MM.1S (cell line): ENCODE data around the gene EOMES.

ENCODE experiments used
- DNase-seq: peaks from one replicate; pipeline ENCODE4 v3.0.0-alpha.2; 2015
- H2AFZ ChIP-seq: fragments of 300-600 bp; sonication (generic); 2 replicates; pipeline ENCODE4 v1.6.0; 2016; ENCODE audit warnings: antibody characterized with exemption, low read length
- H3F3A ChIP-seq: fragments of 300-600 bp; sonication (generic); 2 replicates; pipeline ENCODE4 v1.6.1; 2016; ENCODE audit warnings: mild to moderate bottlenecking, antibody characterized with exemption, low read length, moderate library complexity, mixed read lengths; ENCODE audit not compliant: insufficient read depth
- H3K27ac ChIP-seq: fragments of 300-600 bp; sonication (generic); 2 replicates; pipeline ENCODE4 v1.5.1; 2016; ENCODE audit warnings: mild to moderate bottlenecking, low read length
- H3K27me3 ChIP-seq: fragments of 300-600 bp; sonication (generic); replicated peaks from 2 replicates; pipeline ENCODE4 v1.6.0; 2016; ENCODE audit warnings: low read length; ENCODE audit not compliant: insufficient read depth
- H3K36me3 ChIP-seq: fragments of 300-600 bp; sonication (generic); replicated peaks from 2 replicates; pipeline ENCODE4 v1.6.1; 2016; ENCODE audit warnings: mild to moderate bottlenecking, low read length, mixed read lengths; ENCODE audit not compliant: insufficient read depth
- H3K4me1 ChIP-seq: fragments of 300-600 bp; sonication (generic); 2 replicates; pipeline ENCODE4 v1.6.1; 2016; ENCODE audit warnings: low read length, mixed read lengths
- H3K4me2 ChIP-seq: fragments of 300-600 bp; sonication (generic); 2 replicates; pipeline ENCODE4 v1.6.0; 2016; ENCODE audit warnings: low read depth, low read length
- H3K4me3 ChIP-seq: fragments of 300-600 bp; sonication (generic); 2 replicates; pipeline ENCODE4 v1.5.1; 2016; ENCODE audit warnings: low read length, mixed read lengths
- H3K79me2 ChIP-seq: fragments of 300-600 bp; sonication (generic); 2 replicates; pipeline ENCODE4 v1.6.1; 2016; ENCODE audit warnings: mixed run types, low read length, mixed read lengths
- H3K9ac ChIP-seq: fragments of 300-600 bp; sonication (generic); 2 replicates; pipeline ENCODE4 v1.6.1; 2016; ENCODE audit warnings: low read length, mixed read lengths
- H3K9me2 ChIP-seq: fragments of 300-600 bp; sonication (generic); replicated peaks from 2 replicates; pipeline ENCODE4 v1.6.1; 2016; ENCODE audit warnings: mild to moderate bottlenecking, low read length, mixed read lengths; ENCODE audit not compliant: insufficient read depth
- H3K9me3 ChIP-seq: fragments of 300-600 bp; sonication (generic); replicated peaks from 2 replicates; pipeline ENCODE4 v1.6.1; 2016; ENCODE audit warnings: mild to moderate bottlenecking, low read length, mixed read lengths; ENCODE audit not compliant: insufficient read depth
- H4K20me1 ChIP-seq: fragments of 300-600 bp; sonication (generic); 2 replicates; pipeline ENCODE4 v1.6.1; 2016; ENCODE audit warnings: mild to moderate bottlenecking, low read length, moderate library complexity, mixed read lengths; ENCODE audit not compliant: insufficient read depth
- CTCF ChIP-seq: fragments of 300-600 bp; sonication (generic); IDR thresholded peaks from 2 replicates; pipeline ENCODE4 v1.5.1; 2016; ENCODE audit warnings: antibody characterized with exemption, low read length, mixed read lengths
- EZH2 ChIP-seq: fragments of 300-600 bp; sonication (generic); optimal IDR thresholded peaks from 2 replicates; pipeline ENCODE3; 2017; ENCODE audit warnings: low read depth, mild to moderate bottlenecking, antibody characterized with exemption, low read length, mixed read lengths
- EZH2phosphoT487 ChIP-seq: fragments of 300-600 bp; sonication (generic); IDR thresholded peaks from 2 replicates; pipeline ENCODE4 v1.6.1; 2018; ENCODE audit warnings: antibody characterized with exemption, low read length

The EOMES gene

GRCh38 chr3:27723456-27723814, 1.3 kb upstream of the EOMES start:
- no peak overlapping the region for H3K4me2 ChIP-seq

GRCh38 chr3:27723001-27723445, 900 bp upstream of the EOMES start:
- Histone ChIP-seq H3K4me3 (no peak overlapping the region), H3K27ac (no peak overlapping the region), H3K4me2 (0 out of 2 replicates have a peak overlapping the region, but pooled peaks have one; percentile 49), H4K20me1 (no peaks in the 10 kb centered on the region), H3K9me2 (no peaks in the 10 kb centered on the region), H2AFZ (no peak overlapping the region), H3K27me3 (no peaks in the 10 kb centered on the region), H3F3A (no peaks in the 10 kb centered on the region), H3K9ac (no peak overlapping the region), H3K4me1 (no peaks in the 10 kb centered on the region), H3K9me3 (no peaks in the 10 kb centered on the region), H3K36me3 (no peaks in the 10 kb centered on the region), H3K79me2 (no peaks in the 10 kb centered on the region)
- no peak for DNase-seq
- TF ChIP-seq CTCF: no peak
- no peak for TF ChIP-seq EZH2
- TF ChIP-seq EZH2phosphoT487: no peak

More at GRCh38 chr3:27723456-27723814, 1.3 kb upstream of the EOMES start:
- no peak overlapping the region for H3K4me3 ChIP-seq
- no peak overlapping the region for H3K27ac ChIP-seq
- no peaks in the 10 kb centered on the region for H4K20me1 ChIP-seq
- H3K9ac ChIP-seq: no peak overlapping the region
- no peak for DNase-seq
- H3F3A ChIP-seq: no peaks in the 10 kb centered on the region
- H3K9me3 ChIP-seq: no peaks in the 10 kb centered on the region
- no peak for TF ChIP-seq CTCF
- TF ChIP-seq EZH2phosphoT487: no peak
- TF ChIP-seq EZH2: no peak
- H3K79me2 ChIP-seq: no peaks in the 10 kb centered on the region
- no peaks in the 10 kb centered on the region for H3K9me2 ChIP-seq
- no peaks in the 10 kb centered on the region for H3K36me3 ChIP-seq
- no peaks in the 10 kb centered on the region for H3K27me3 ChIP-seq
- H3K4me1 ChIP-seq: no peaks in the 10 kb centered on the region
- no peak overlapping the region for H2AFZ ChIP-seq

- no peaks in the 10 kb centered on the region for H4K20me1 ChIP-seq
- no peak overlapping the region for H3K27ac ChIP-seq
- H3K27me3 ChIP-seq: no peaks in the 10 kb centered on the region
- no peak for DNase-seq
- no peaks in the 10 kb centered on the region for H3F3A ChIP-seq
- no peaks in the 10 kb centered on the region for H3K9me3 ChIP-seq
- no peaks in the 10 kb centered on the region for H3K36me3 ChIP-seq
- no peak for TF ChIP-seq EZH2
- no peak for TF ChIP-seq EZH2phosphoT487
- TF ChIP-seq CTCF: no peak; the same call in 1 of the 2 replicates
- H3K9me2 ChIP-seq: no peaks in the 10 kb centered on the region
- no peaks in the 10 kb centered on the region for H3K79me2 ChIP-seq
- peak overlapping the region; percentile 31; the same call in 1 of the 2 replicates for H2AFZ ChIP-seq
- no peaks in the 10 kb centered on the region for H3K4me1 ChIP-seq
- H3K4me3 ChIP-seq: peak overlapping the region; percentile 60
- peak overlapping the region; percentile 63; the same call in 1 of the 2 replicates for H3K4me2 ChIP-seq
- H3K9ac ChIP-seq: no peak overlapping the region
Measured at GRCh38 chr3:27720899-27721716, 1.0 kb downstream of the EOMES start.
